Measurements from ENCODE around the gene TCFL5. TPM values are rescaled to one million over a fixed set of nuclear protein-coding genes. Genes with fewer than 3 reads are reported as not detected.
A peak's percentile ranks its signal among the peaks of the same experiment; 100 is the strongest.

Gene TCFL5
- total RNA-seq, 1 experiment from 2014 or later, result 29.3 TPM

DNA sequence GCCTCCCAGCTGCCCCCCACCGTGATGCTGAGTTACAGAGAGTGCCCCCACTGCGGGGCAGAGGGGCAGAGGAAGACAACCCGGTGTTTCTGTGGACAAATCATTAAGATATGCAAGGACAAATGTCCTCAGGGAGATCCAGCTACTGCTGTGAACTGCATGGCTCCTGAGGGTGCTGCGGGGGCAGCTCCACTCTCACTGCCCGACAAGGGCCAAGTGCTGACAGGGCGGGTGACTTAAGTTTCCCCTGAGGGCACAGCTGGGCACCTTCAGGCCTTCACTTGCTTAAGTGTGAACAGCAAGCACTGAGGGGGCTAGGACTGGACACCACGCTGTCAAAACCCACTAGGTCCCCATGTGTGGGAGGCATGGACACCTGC lies 26.2 kb upstream of the TCFL5 start:
- Histone ChIP-seq H4K20me1 (ENCODE audit: insufficient read depth) (peaks cover 5% of the 10 kb centered on the region; the same call in 1 of the 2 replicates), H3K36me3 (ENCODE audit: low read depth) (peaks cover 27% of the 10 kb centered on the region), H3K4me3 (no peak overlapping the region), H3K9me2 (ENCODE audit: insufficient read depth) (no peaks in the 10 kb centered on the region), H3K4me2 (no peak overlapping the region), H3K9me3 (ENCODE audit: insufficient read depth, low read depth) (no peaks in the 10 kb centered on the region), H3K27ac (no peak overlapping the region), H3K27me3 (ENCODE audit: insufficient read depth, low read depth) (no peaks in the 10 kb centered on the region), H2AFZ (no peak overlapping the region), H3F3A (ENCODE audit: insufficient read depth, low read depth) (peaks cover 23% of the 10 kb centered on the region; the same call in 1 of the 2 replicates), H3K4me1 (replicated peaks; ENCODE audit: insufficient read depth) (no peaks in the 10 kb centered on the region), H3K79me2 (ENCODE audit: low read depth) (no peaks in the 10 kb centered on the region)
- ChIA-PET POLR2A (ENCODE audit: unreplicated experiment) (interaction anchor here (0.6 kb wide), 1 partner anchor 56 kb away, joined by 3 read pairs; no protein-coding TSS in a partner anchor), CTCF (interaction anchor here (0.9 to 1.0 kb wide), 2 partner anchors 12 to 31 kb away, joined by 3 read pairs; no protein-coding TSS in a partner anchor)
- intact Hi-C loops (cut with micrococcal nuclease; ENCODE audit: unreplicated experiment), result no loop called here
- no TSS peak for BruUV-seq (replicated peaks)
- DNase-seq, result no peak
- TF ChIP-seq EZH2 (IDR thresholded peaks at IDR 0.05; ENCODE audit: low read depth), result no peak
- TF ChIP-seq, protein P1, sequence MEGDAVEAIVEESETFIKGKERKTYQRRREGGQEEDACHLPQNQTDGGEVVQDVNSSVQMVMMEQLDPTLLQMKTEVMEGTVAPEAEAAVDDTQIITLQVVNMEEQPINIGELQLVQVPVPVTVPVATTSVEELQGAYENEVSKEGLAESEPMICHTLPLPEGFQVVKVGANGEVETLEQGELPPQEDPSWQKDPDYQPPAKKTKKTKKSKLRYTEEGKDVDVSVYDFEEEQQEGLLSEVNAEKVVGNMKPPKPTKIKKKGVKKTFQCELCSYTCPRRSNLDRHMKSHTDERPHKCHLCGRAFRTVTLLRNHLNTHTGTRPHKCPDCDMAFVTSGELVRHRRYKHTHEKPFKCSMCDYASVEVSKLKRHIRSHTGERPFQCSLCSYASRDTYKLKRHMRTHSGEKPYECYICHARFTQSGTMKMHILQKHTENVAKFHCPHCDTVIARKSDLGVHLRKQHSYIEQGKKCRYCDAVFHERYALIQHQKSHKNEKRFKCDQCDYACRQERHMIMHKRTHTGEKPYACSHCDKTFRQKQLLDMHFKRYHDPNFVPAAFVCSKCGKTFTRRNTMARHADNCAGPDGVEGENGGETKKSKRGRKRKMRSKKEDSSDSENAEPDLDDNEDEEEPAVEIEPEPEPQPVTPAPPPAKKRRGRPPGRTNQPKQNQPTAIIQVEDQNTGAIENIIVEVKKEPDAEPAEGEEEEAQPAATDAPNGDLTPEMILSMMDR (conservative IDR thresholded peaks at IDR 0.05), result no peak

DNA sequence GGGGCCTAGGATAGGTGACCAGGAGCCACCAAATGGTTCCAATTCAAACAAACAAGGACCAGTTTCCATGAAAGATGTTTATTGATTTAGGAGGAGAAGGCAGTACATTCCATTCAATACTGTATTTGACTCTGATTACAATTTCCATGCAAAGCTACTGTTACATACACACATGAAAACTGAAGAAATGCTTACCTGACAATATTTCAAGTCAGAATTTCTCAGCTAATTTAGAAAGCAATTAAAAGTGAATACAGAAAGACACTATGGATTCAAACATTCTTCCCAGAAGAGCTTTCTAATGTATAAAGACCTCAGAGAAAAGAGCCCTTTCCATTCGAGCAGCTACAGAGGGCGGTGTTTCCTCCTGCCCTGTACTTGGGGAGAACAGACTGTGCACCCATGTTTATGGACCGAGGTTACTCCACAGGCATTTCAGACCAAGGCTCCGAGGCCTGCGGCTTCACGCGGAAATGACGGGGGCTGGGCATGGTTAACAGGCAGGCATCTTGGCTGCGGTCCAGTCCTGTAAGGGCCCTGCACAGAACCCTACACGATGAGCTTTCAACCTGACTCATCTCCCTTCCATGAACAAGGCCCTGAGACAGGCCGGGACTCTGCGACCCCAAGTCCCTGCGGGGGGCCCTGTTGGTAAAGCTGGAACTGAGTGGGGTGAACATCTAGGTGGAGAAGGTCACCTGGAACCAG lies 25.7 kb upstream of the TCFL5 start:
- H4K20me1 ChIP-seq (ENCODE audit: insufficient read depth), result peaks cover 5% of the 10 kb centered on the region; the same call in 1 of the 2 replicates
- H3K4me3 ChIP-seq, result no peak overlapping the region
- H3K9me2 ChIP-seq (ENCODE audit: insufficient read depth), result no peaks in the 10 kb centered on the region
- H3K36me3 ChIP-seq (ENCODE audit: low read depth), result peaks cover 21% of the 10 kb centered on the region
- no TSS peak for BruUV-seq (replicated peaks)
- no peak for TF ChIP-seq EZH2 (IDR thresholded peaks at IDR 0.05; ENCODE audit: low read depth)
- TF ChIP-seq, protein P1 (conservative IDR thresholded peaks at IDR 0.05), result no peak
- H3K27me3 ChIP-seq (ENCODE audit: insufficient read depth, low read depth), result no peaks in the 10 kb centered on the region
- H2AFZ ChIP-seq, result no peak overlapping the region
- H3K27ac ChIP-seq, result no peak overlapping the region
- DNase-seq, result peak in 1 of 2 experiments; percentile 40
- no peaks in the 10 kb centered on the region for H3K79me2 ChIP-seq (ENCODE audit: low read depth)
- no peaks in the 10 kb centered on the region for H3K9me3 ChIP-seq (ENCODE audit: insufficient read depth, low read depth)
- H3K4me2 ChIP-seq, result no peak overlapping the region
- H3K4me1 ChIP-seq (replicated peaks; ENCODE audit: insufficient read depth), result no peaks in the 10 kb centered on the region
- intact Hi-C loops (cut with micrococcal nuclease; ENCODE audit: unreplicated experiment), result no loop called here
- CTCF ChIA-PET, result interaction anchor here (0.9 to 1.0 kb wide), 2 partner anchors 12 to 31 kb away, joined by 3 read pairs; no protein-coding TSS in a partner anchor
- peaks cover 19% of the 10 kb centered on the region; the same call in 1 of the 2 replicates for H3F3A ChIP-seq (ENCODE audit: insufficient read depth, low read depth)
- POLR2A ChIA-PET (ENCODE audit: unreplicated experiment), result no interaction called here

DNA sequence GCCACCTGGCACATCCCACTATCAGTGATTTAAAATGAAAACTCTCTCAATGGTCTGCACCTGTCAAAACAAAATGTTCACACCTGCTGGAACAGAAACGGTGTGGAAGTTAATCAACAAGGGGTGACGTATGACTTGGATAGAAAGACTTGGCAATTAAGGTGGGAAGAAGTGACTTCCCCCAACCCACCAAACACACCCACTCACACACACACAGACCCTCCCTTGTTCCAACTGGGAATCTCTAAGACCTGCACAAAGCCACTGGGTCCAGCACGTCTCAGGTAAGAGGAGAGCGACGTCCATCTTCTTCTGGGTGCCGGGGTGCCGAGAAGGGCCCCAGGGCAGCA lies 25.1 kb upstream of the TCFL5 start:
- intact Hi-C loops (cut with micrococcal nuclease; ENCODE audit: unreplicated experiment), result no loop called here
- H3K9me2 ChIP-seq (ENCODE audit: insufficient read depth), result no peaks in the 10 kb centered on the region
- H3F3A ChIP-seq (ENCODE audit: insufficient read depth, low read depth), result peaks cover 19% of the 10 kb centered on the region; the same call in 1 of the 2 replicates
- H3K79me2 ChIP-seq (ENCODE audit: low read depth), result no peaks in the 10 kb centered on the region
- H3K4me3 ChIP-seq, result no peak overlapping the region
- ChIA-PET POLR2A (ENCODE audit: unreplicated experiment) (no interaction called here), CTCF (no interaction called here)
- H3K4me2 ChIP-seq, result no peak overlapping the region
- H3K27me3 ChIP-seq (ENCODE audit: insufficient read depth, low read depth), result no peaks in the 10 kb centered on the region
- H3K27ac ChIP-seq, result no peak overlapping the region
- peaks cover 5% of the 10 kb centered on the region; the same call in 1 of the 2 replicates for H4K20me1 ChIP-seq (ENCODE audit: insufficient read depth)
- BruUV-seq (replicated peaks), result no TSS peak
- no peak for DNase-seq
- H3K4me1 ChIP-seq (replicated peaks; ENCODE audit: insufficient read depth), result no peaks in the 10 kb centered on the region
- H2AFZ ChIP-seq, result no peak overlapping the region
- peaks cover 17% of the 10 kb centered on the region for H3K36me3 ChIP-seq (ENCODE audit: low read depth)
- H3K9me3 ChIP-seq (ENCODE audit: insufficient read depth, low read depth), result no peaks in the 10 kb centered on the region
- TF ChIP-seq EZH2 (IDR thresholded peaks at IDR 0.05; ENCODE audit: low read depth), result no peak
- TF ChIP-seq, protein P1 (conservative IDR thresholded peaks at IDR 0.05), result no peak
